HEK293 (cell line): ENCODE results near the gene TSC22D1.

Experiments used
- IKZF3 ChIP-seq: fragments of 450-650 bp; IDR thresholded peaks from 2 replicates; pipeline ENCODE4 v1.5.0; 2018; ENCODE audit warnings: missing biosample characterization, mild to moderate bottlenecking, missing genetic modification characterization, moderate library complexity
- REPIN1 ChIP-seq: fragments of 450-650 bp; formaldehyde crosslinking; IDR thresholded peaks from 2 replicates; pipeline ENCODE4 v1.5.1; 2017; ENCODE audit warnings: missing biosample characterization, missing genetic modification characterization, low read depth
- SP2 ChIP-seq: fragments of 450-650 bp; formaldehyde crosslinking; IDR thresholded peaks from 2 replicates; pipeline ENCODE4 v1.5.1; 2016; ENCODE audit warnings: missing biosample characterization, missing genetic modification characterization
- SP3 ChIP-seq: fragments of 450-650 bp; formaldehyde crosslinking; IDR thresholded peaks from 2 replicates; pipeline ENCODE4 v1.5.1; 2016; ENCODE audit warnings: missing biosample characterization, missing genetic modification characterization
- YY1 ChIP-seq: fragments of 450-650 bp; formaldehyde crosslinking; IDR thresholded peaks from 2 replicates; pipeline ENCODE4 v1.5.1; 2018; ENCODE audit warnings: missing biosample characterization, missing genetic modification characterization
- ZNF132 ChIP-seq: fragments of 450-650 bp; formaldehyde crosslinking; IDR thresholded peaks from 2 replicates; pipeline ENCODE4 v1.5.1; 2017; ENCODE audit warnings: missing biosample characterization, missing genetic modification characterization, borderline replicate concordance
- ZNF2 ChIP-seq: fragments of 450-650 bp; formaldehyde crosslinking; IDR thresholded peaks from 2 replicates; pipeline ENCODE4 v1.5.1; 2016; ENCODE audit warnings: missing biosample characterization, missing genetic modification characterization
- ZNF223 ChIP-seq: fragments of 450-650 bp; formaldehyde crosslinking; IDR thresholded peaks from 2 replicates; pipeline ENCODE4 v1.5.1; 2016; ENCODE audit warnings: missing biosample characterization, missing genetic modification characterization
- ZNF341 ChIP-seq: fragments of 450-650 bp; formaldehyde crosslinking; IDR thresholded peaks from 2 replicates; pipeline ENCODE4; 2016; ENCODE audit warnings: low read depth, missing biosample characterization, missing genetic modification characterization
- ZNF426 ChIP-seq: fragments of 450-650 bp; formaldehyde crosslinking; IDR thresholded peaks from 2 replicates; pipeline ENCODE4 v1.5.1; 2017; ENCODE audit warnings: missing biosample characterization, missing genetic modification characterization, mild to moderate bottlenecking, inconsistent platforms, moderate library complexity
- ZNF473 ChIP-seq: fragments of 450-650 bp; formaldehyde crosslinking; IDR thresholded peaks from 2 replicates; pipeline ENCODE4 v1.5.1; 2017; ENCODE audit warnings: missing biosample characterization, missing genetic modification characterization
- ZNF549 ChIP-seq: fragments of 450-650 bp; IDR thresholded peaks from 2 replicates; pipeline ENCODE4 v1.5.1; 2018; ENCODE audit warnings: missing biosample characterization, missing genetic modification characterization, mild to moderate bottlenecking, inconsistent platforms, moderate library complexity
- ZNF600 ChIP-seq: fragments of 450-650 bp; formaldehyde crosslinking; IDR thresholded peaks from 2 replicates; pipeline ENCODE4 v1.5.1; 2016; ENCODE audit warnings: missing biosample characterization, missing genetic modification characterization
- ZNF610 ChIP-seq: fragments of 450-650 bp; formaldehyde crosslinking; IDR thresholded peaks from 2 replicates; pipeline ENCODE4 v1.5.1; 2016; ENCODE audit warnings: missing biosample characterization, missing genetic modification characterization, borderline replicate concordance
- ZNF624 ChIP-seq: fragments of 450-650 bp; formaldehyde crosslinking; IDR thresholded peaks from 2 replicates; pipeline ENCODE4 v1.5.1; 2017; ENCODE audit warnings: missing biosample characterization, missing genetic modification characterization
- ZNF626 ChIP-seq: fragments of 450-650 bp; sonication (Bioruptor Pico); formaldehyde crosslinking; IDR thresholded peaks from 2 replicates; pipeline ENCODE4 v1.5.1; 2018; ENCODE audit warnings: missing biosample characterization, missing genetic modification characterization, inconsistent platforms
- ZNF701 ChIP-seq: fragments of 450-650 bp; formaldehyde crosslinking; IDR thresholded peaks from 2 replicates; pipeline ENCODE4 v1.5.1; 2016; ENCODE audit warnings: missing biosample characterization, missing genetic modification characterization
- ZNF707 ChIP-seq: fragments of 450-650 bp; formaldehyde crosslinking; IDR thresholded peaks from 2 replicates; pipeline ENCODE4 v1.5.1; 2016; ENCODE audit warnings: missing biosample characterization, missing genetic modification characterization
- ZNF747 ChIP-seq: fragments of 450-650 bp; formaldehyde crosslinking; IDR thresholded peaks from 2 replicates; pipeline ENCODE4 v1.5.1; 2016; ENCODE audit warnings: missing biosample characterization, missing genetic modification characterization
- ZSCAN16 ChIP-seq: fragments of 450-650 bp; formaldehyde crosslinking; IDR thresholded peaks from 2 replicates; pipeline ENCODE4 v1.5.1; 2016; ENCODE audit warnings: missing biosample characterization, missing genetic modification characterization
- ZXDB ChIP-seq: fragments of 450-650 bp; formaldehyde crosslinking; IDR thresholded peaks from 2 replicates; pipeline ENCODE4 v1.5.1; 2016; ENCODE audit warnings: missing biosample characterization, missing genetic modification characterization
- TF ChIP-seq, protein P1 (sequence below): fragments of 450-650 bp; formaldehyde crosslinking; optimal IDR thresholded peaks from 2 replicates; pipeline ENCODE3; 2016; ENCODE audit warnings: missing biosample characterization, mild to moderate bottlenecking, missing genetic modification characterization
- TF ChIP-seq, protein P2 (sequence below): fragments of 450-650 bp; formaldehyde crosslinking; IDR thresholded peaks from 2 replicates; pipeline ENCODE4 v1.5.1; 2016; ENCODE audit warnings: missing biosample characterization, missing genetic modification characterization
- TF ChIP-seq, protein P3 (sequence below): fragments of 450-650 bp; formaldehyde crosslinking; IDR thresholded peaks from 2 replicates; pipeline ENCODE4; 2016; ENCODE audit warnings: missing biosample characterization, missing genetic modification characterization
- TF ChIP-seq, protein P4 (sequence below): sonication (generic); formaldehyde crosslinking; IDR thresholded peaks from 2 replicates; pipeline ENCODE4 v1.8.1; 2022; ENCODE audit warnings: mild to moderate bottlenecking, moderate library complexity, missing genetic modification reagents
- TF ChIP-seq, protein P5 (sequence below): fragments of 450-650 bp; formaldehyde crosslinking; IDR thresholded peaks from 2 replicates; pipeline ENCODE4 v1.5.1; 2016; ENCODE audit warnings: missing biosample characterization, missing genetic modification characterization
- TF ChIP-seq, protein P6 (sequence below): fragments of 450-650 bp; formaldehyde crosslinking; IDR thresholded peaks from 2 replicates; pipeline ENCODE4 v1.5.1; 2016; ENCODE audit warnings: missing biosample characterization, missing genetic modification characterization
- TF ChIP-seq, protein P7 (sequence below): fragments of 450-650 bp; IDR thresholded peaks from 2 replicates; pipeline ENCODE4 v1.5.1; 2018; ENCODE audit warnings: missing biosample characterization, mild to moderate bottlenecking, missing genetic modification characterization
- TF ChIP-seq, protein P8 (sequence below): fragments of 450-650 bp; formaldehyde crosslinking; IDR thresholded peaks from 2 replicates; pipeline ENCODE4 v1.5.1; 2016; ENCODE audit warnings: missing biosample characterization, missing genetic modification characterization

TSC22D1 gene

DNA sequence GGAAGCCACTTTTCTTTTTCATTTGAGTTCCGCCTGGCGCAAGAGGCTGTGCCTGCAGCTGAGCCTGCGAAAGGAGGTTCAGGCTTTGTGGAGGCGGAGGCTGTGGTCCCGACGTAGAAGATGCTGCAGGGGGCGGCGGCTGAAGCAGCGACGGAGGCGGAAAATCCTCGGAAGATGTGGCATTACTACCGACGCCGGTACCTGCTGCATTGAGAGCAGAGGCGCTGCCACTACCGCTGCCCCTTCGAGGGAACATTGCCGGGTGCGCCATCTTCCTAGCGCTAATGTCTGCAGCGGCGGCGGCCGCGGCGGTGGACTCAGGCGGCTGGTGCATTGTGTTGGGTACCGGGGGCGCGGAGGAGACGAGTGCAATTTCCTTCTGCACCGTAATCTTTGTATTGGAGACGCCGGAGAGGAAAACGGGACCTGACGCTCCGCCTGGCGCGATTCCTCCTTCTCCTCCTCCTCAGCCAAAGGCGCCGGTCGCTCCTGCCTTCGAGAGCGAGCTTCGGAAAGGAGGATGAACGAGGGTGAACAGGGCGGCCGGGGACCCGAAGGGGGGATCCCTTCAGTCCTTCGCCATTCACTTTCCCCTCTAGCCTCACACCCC lies at the start of gene TSC22D1 (continued):
- TF ChIP-seq, protein P1, sequence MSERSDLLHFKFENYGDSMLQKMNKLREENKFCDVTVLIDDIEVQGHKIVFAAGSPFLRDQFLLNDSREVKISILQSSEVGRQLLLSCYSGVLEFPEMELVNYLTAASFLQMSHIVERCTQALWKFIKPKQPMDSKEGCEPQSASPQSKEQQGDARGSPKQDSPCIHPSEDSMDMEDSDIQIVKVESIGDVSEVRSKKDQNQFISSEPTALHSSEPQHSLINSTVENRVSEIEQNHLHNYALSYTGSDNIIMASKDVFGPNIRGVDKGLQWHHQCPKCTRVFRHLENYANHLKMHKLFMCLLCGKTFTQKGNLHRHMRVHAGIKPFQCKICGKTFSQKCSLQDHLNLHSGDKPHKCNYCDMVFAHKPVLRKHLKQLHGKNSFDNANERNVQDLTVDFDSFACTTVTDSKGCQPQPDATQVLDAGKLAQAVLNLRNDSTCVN (tag by site-specific recombination): peak; percentile 64
- no peak for TF ChIP-seq ZNF223
- TF ChIP-seq ZNF600 (tag by site-specific recombination): 0 out of 2 replicates have a peak, but pooled peaks have one; percentile 15
- no peak for TF ChIP-seq ZNF747 (tag by site-specific recombination)
- TF ChIP-seq, protein P2, sequence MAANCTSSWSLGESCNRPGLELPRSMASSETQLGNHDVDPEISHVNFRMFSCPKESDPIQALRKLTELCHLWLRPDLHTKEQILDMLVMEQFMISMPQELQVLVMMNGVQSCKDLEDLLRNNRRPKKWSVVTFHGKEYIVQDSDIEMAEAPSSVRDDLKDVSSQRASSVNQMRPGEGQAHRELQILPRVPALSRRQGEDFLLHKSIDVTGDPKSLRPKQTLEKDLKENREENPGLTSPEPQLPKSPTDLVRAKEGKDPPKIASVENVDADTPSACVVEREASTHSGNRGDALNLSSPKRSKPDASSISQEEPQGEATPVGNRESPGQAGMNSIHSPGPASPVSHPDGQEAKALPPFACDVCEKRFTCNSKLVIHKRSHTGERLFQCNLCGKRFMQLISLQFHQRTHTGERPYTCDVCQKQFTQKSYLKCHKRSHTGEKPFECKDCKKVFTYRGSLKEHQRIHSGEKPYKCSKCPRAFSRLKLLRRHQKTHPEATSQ (tag by site-specific recombination): no peak
- TF ChIP-seq REPIN1 (tag by site-specific recombination): no peak
- TF ChIP-seq ZNF624 (tag by site-specific recombination): no peak
- TF ChIP-seq, protein P3, sequence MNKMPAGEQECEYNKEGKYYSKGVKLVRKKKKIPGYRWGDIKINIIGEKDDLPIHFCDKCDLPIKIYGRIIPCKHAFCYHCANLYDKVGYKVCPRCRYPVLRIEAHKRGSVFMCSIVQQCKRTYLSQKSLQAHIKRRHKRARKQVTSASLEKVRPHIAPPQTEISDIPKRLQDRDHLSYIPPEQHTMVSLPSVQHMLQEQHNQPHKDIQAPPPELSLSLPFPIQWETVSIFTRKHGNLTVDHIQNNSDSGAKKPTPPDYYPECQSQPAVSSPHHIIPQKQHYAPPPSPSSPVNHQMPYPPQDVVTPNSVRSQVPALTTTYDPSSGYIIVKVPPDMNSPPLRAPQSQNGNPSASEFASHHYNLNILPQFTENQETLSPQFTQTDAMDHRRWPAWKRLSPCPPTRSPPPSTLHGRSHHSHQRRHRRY: no peak
- TF ChIP-seq ZNF2 (tag by site-specific recombination): peak; percentile 39; the same call in 1 of the 2 replicates
- TF ChIP-seq ZNF132 (tag by site-specific recombination): no peak
- TF ChIP-seq ZNF473 (tag by site-specific recombination): no peak
- TF ChIP-seq ZNF426 (tag by site-specific recombination): no peak
- TF ChIP-seq SP3 (tag by site-specific recombination): no peak
- TF ChIP-seq SP2 (tag by site-specific recombination): peak; percentile 35; the same call in 1 of the 2 replicates
- no peak for TF ChIP-seq ZNF701 (tag by site-specific recombination)
- TF ChIP-seq IKZF3 (tag by site-specific recombination): no peak
- TF ChIP-seq, protein P4, sequence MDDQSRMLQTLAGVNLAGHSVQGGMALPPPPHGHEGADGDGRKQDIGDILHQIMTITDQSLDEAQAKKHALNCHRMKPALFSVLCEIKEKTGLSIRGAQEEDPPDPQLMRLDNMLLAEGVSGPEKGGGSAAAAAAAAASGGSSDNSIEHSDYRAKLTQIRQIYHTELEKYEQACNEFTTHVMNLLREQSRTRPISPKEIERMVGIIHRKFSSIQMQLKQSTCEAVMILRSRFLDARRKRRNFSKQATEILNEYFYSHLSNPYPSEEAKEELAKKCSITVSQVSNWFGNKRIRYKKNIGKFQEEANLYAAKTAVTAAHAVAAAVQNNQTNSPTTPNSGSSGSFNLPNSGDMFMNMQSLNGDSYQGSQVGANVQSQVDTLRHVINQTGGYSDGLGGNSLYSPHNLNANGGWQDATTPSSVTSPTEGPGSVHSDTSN (CRISPR knock-in tag): no peak
- peak; percentile 65 for TF ChIP-seq YY1 (tag by site-specific recombination)
- no peak for TF ChIP-seq ZNF549 (tag by site-specific recombination)
- TF ChIP-seq, protein P5, sequence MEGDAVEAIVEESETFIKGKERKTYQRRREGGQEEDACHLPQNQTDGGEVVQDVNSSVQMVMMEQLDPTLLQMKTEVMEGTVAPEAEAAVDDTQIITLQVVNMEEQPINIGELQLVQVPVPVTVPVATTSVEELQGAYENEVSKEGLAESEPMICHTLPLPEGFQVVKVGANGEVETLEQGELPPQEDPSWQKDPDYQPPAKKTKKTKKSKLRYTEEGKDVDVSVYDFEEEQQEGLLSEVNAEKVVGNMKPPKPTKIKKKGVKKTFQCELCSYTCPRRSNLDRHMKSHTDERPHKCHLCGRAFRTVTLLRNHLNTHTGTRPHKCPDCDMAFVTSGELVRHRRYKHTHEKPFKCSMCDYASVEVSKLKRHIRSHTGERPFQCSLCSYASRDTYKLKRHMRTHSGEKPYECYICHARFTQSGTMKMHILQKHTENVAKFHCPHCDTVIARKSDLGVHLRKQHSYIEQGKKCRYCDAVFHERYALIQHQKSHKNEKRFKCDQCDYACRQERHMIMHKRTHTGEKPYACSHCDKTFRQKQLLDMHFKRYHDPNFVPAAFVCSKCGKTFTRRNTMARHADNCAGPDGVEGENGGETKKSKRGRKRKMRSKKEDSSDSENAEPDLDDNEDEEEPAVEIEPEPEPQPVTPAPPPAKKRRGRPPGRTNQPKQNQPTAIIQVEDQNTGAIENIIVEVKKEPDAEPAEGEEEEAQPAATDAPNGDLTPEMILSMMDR (tag by site-specific recombination): no peak; the same call in 1 of the 2 replicates
- no peak for TF ChIP-seq ZXDB (tag by site-specific recombination)
- TF ChIP-seq, protein P6, sequence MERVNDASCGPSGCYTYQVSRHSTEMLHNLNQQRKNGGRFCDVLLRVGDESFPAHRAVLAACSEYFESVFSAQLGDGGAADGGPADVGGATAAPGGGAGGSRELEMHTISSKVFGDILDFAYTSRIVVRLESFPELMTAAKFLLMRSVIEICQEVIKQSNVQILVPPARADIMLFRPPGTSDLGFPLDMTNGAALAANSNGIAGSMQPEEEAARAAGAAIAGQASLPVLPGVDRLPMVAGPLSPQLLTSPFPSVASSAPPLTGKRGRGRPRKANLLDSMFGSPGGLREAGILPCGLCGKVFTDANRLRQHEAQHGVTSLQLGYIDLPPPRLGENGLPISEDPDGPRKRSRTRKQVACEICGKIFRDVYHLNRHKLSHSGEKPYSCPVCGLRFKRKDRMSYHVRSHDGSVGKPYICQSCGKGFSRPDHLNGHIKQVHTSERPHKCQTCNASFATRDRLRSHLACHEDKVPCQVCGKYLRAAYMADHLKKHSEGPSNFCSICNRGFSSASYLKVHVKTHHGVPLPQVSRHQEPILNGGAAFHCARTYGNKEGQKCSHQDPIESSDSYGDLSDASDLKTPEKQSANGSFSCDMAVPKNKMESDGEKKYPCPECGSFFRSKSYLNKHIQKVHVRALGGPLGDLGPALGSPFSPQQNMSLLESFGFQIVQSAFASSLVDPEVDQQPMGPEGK (tag by site-specific recombination): no peak
- no peak for TF ChIP-seq ZNF610
- no peak for TF ChIP-seq ZNF707 (tag by site-specific recombination)
- peak; percentile 74 for TF ChIP-seq ZNF341
- TF ChIP-seq, protein P7, sequence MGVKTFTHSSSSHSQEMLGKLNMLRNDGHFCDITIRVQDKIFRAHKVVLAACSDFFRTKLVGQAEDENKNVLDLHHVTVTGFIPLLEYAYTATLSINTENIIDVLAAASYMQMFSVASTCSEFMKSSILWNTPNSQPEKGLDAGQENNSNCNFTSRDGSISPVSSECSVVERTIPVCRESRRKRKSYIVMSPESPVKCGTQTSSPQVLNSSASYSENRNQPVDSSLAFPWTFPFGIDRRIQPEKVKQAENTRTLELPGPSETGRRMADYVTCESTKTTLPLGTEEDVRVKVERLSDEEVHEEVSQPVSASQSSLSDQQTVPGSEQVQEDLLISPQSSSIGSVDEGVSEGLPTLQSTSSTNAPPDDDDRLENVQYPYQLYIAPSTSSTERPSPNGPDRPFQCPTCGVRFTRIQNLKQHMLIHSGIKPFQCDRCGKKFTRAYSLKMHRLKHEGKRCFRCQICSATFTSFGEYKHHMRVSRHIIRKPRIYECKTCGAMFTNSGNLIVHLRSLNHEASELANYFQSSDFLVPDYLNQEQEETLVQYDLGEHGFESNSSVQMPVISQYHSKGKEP (tag by site-specific recombination): 0 out of 2 replicates have a peak, but pooled peaks have one; percentile 14
- TF ChIP-seq ZSCAN16 (tag by site-specific recombination): no peak
- TF ChIP-seq, protein P8, sequence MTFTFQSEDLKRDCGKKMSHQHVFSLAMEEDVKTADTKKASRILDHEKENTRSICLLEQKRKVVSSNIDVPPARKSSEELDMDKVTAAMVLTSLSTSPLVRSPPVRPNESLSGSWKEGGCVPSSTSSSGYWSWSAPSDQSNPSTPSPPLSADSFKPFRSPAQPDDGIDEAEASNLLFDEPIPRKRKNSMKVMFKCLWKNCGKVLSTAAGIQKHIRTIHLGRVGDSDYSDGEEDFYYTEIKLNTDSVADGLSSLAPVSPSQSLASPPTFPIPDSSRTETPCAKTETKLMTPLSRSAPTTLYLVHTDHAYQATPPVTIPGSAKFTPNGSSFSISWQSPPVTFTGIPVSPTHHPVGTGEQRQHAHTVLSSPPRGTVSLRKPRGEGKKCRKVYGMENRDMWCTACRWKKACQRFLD (tag by site-specific recombination): no peak
- TF ChIP-seq ZNF626 (tag by site-specific recombination): no peak
